Endothelial cell of umbilical vein (primary cell): ENCODE measurements around the gene AP1G2. TPM values are rescaled to one million over a fixed set of nuclear protein-coding genes. Genes with fewer than 3 reads are reported as not detected.

Source experiments
- BruUV-seq: library from RNA; stranded (reverse); fragments of 400-500 nt; replicated peaks from 2 replicates; lab custom pipeline; 2021; lab: Mats Ljungman, UMichigan
- CTCF ChIA-PET: fragments of 300-600, 350-600 bp; sonication (Branson Sonifier 250); formaldehyde crosslinking; loops from one replicate; lab custom pipeline; 2021; ENCODE audit warnings: antibody characterized with exemption, inconsistent platforms; lab: Charles Lee
- POLR2A ChIA-PET: fragments of 300-600, 350-600 bp; sonication (Branson Sonifier 250); formaldehyde crosslinking; loops from one replicate; lab custom pipeline; 2021; ENCODE audit warnings: antibody characterized with exemption, inconsistent platforms; lab: Charles Lee
- DNase-seq: peaks from one replicate; pipeline ENCODE4 v3.0.0-alpha.2; 2011; ENCODE audit warnings: low read depth, low spot score
- FAIRE-seq: peaks from 2 replicates; lab custom pipeline; 2011; peaks lifted over from hg19 to GRCh38; lab: Jason Lieb, UNC
- H2AFZ ChIP-seq: 2 replicates; pipeline ENCODE4 v1.6.0; 2012; ENCODE audit warnings: low read depth, low read length, control low read depth, inconsistent platforms
- H3K27ac ChIP-seq: 2 replicates; pipeline ENCODE4 v1.5.1; 2011; ENCODE audit warnings: low read depth, mild to moderate bottlenecking, control low read depth, low read length, moderate library complexity; ENCODE audit not compliant: insufficient read depth
- H3K27me3 ChIP-seq, 2 experiments: 2 replicates each; pipeline versions ENCODE4 v1.6.0 to v1.6.1; 2011; ENCODE audit warnings: low read length in 2 of 2, mixed read lengths in 1 of 2; ENCODE audit not compliant: control insufficient read depth in 2 of 2, insufficient read depth in 2 of 2
- H3K36me3 ChIP-seq, 2 experiments: 2 replicates in 1 of 2; 3 replicates in 1 of 2; pipeline ENCODE4 v1.5.1; 2011; ENCODE audit warnings: low read length in 2 of 2, mild to moderate bottlenecking in 1 of 2, moderate library complexity in 1 of 2; ENCODE audit not compliant: control insufficient read depth in 2 of 2, insufficient read depth in 2 of 2; ENCODE audit errors: extremely low read depth in 1 of 2
- H3K4me1 ChIP-seq: 3 replicates; pipeline ENCODE4 v1.5.1; 2011; ENCODE audit warnings: mild to moderate bottlenecking, low read length; ENCODE audit not compliant: control insufficient read depth, insufficient read depth; ENCODE audit errors: extremely low read depth
- H3K4me2 ChIP-seq: 2 replicates; pipeline ENCODE4 v1.6.1; 2011; ENCODE audit warnings: low read length, control low read depth, mixed read lengths; ENCODE audit not compliant: insufficient read depth
- H3K4me3 ChIP-seq, 3 experiments: fragments of 200-600 bp in 1 of 3; sonication (generic), shearing (Covaris generic) in 1 of 3; replicated peaks in 1 of 3; 2 replicates each; pipeline ENCODE4 v1.5.1; 2011 to 2016; ENCODE audit warnings: control low read depth in 3 of 3, low read length in 3 of 3, mild to moderate bottlenecking in 2 of 3, inconsistent platforms in 1 of 3, low read depth in 1 of 3, moderate library complexity in 1 of 3; ENCODE audit not compliant: insufficient read depth in 1 of 3
- H3K79me2 ChIP-seq: 2 replicates; pipeline ENCODE4 v1.6.0; 2012; ENCODE audit warnings: low read length, inconsistent platforms; ENCODE audit not compliant: control insufficient read depth, insufficient read depth
- H3K9ac ChIP-seq: replicated peaks from 2 replicates; pipeline ENCODE3; 2011; ENCODE audit warnings: low read length, control low read depth; ENCODE audit not compliant: insufficient read depth; ENCODE audit errors: extremely low read depth
- H3K9me1 ChIP-seq: replicated peaks from 3 replicates; pipeline ENCODE4 v1.6.0; 2011; ENCODE audit warnings: mild to moderate bottlenecking, low read length; ENCODE audit not compliant: control insufficient read depth, insufficient read depth; ENCODE audit errors: extremely low read depth
- H3K9me3 ChIP-seq: replicated peaks from 2 replicates; pipeline ENCODE4 v1.5.1; 2012; ENCODE audit warnings: low read length, inconsistent platforms; ENCODE audit not compliant: control insufficient read depth, insufficient read depth
- H4K20me1 ChIP-seq: replicated peaks from 2 replicates; pipeline ENCODE3; 2011; ENCODE audit warnings: mild to moderate bottlenecking, low read length; ENCODE audit not compliant: control insufficient read depth, insufficient read depth; ENCODE audit errors: extremely low read depth
- FOS ChIP-seq: IDR thresholded peaks from 2 replicates; pipeline ENCODE4 v1.6.1; 2011; ENCODE audit warnings: mild to moderate bottlenecking, low read length, moderate library complexity, borderline replicate concordance; ENCODE audit not compliant: insufficient read depth
- GATA2 ChIP-seq: IDR thresholded peaks from 2 replicates; pipeline ENCODE4 v1.7.0; 2011; ENCODE audit warnings: low read depth, mild to moderate bottlenecking, moderate library complexity, mixed read lengths, low read length; ENCODE audit not compliant: insufficient read length, insufficient read depth
- JUN ChIP-seq: IDR thresholded peaks from 2 replicates; pipeline ENCODE4 v1.6.1; 2011; ENCODE audit warnings: borderline replicate concordance, low read depth; ENCODE audit not compliant: insufficient read length, insufficient read depth
- MYC ChIP-seq: IDR thresholded peaks from one replicate; pipeline ENCODE4 v1.6.1; 2011; ENCODE audit warnings: mild to moderate bottlenecking, low read depth, low read length
- POLR2AphosphoS5 ChIP-seq: IDR thresholded peaks from 2 replicates; pipeline ENCODE4 v1.6.1; 2012; ENCODE audit warnings: low read depth, mild to moderate bottlenecking, control low read depth, low read length, moderate library complexity; ENCODE audit not compliant: insufficient read depth
- dilution Hi-C: fragments of 300-500 bp; cut with MboI; formaldehyde crosslinking; loops from one replicate; pipeline ENCODE4 v1.15.0; 2019; ENCODE audit warnings: low sequenced_read_pairs; ENCODE audit not compliant: extremely low pct_ligation_motif_present
- intact Hi-C: fragments of 100-400 bp; cut with micrococcal nuclease; formaldehyde crosslinking; loops from one replicate; pipeline ENCODE4 v1.10.0; 2022
- polyA plus RNA-seq, 4 experiments: library from polyadenylated mRNA; depleted of rRNA in 3 of 4; stranded (reverse) in 3 of 4; unstranded in 1 of 4; fragments of >200 nt; gene quantifications; 2 replicates each; pipeline versions ENCODE4 v1.2.1 to v1.2.3, GENCODE V29; 2011 to 2012; ENCODE audit warnings: missing spikeins in 1 of 4
- total RNA-seq: library from RNA; stranded (reverse); gene quantifications from 2 replicates; pipeline ENCODE4 v1.2.3, GENCODE V29; 2021
- TF ChIP-seq, protein P1 (sequence below), 2 donors: IDR thresholded peaks; 1 replicate in 1 of 2; 2 replicates in 1 of 2; pipeline ENCODE4 v1.5.1; 2011; ENCODE audit warnings: low read length in 2 of 2, mild to moderate bottlenecking in 2 of 2, moderate library complexity in 2 of 2, control low read depth in 1 of 2, inconsistent platforms in 1 of 2, low read depth in 1 of 2; ENCODE audit not compliant: insufficient read depth in 1 of 2; ENCODE audit errors: extremely low read depth in 1 of 2
- TF ChIP-seq, protein P2 (sequence below): IDR thresholded peaks from 2 replicates; pipeline ENCODE4 v1.6.1; 2011; ENCODE audit not compliant: insufficient read depth, insufficient read length

AP1G2 gene
- total and polyA plus RNA-seq, 2 donors (not counting 3 experiments of a cell fraction or from before 2014, with no cell fraction given) = 39.0 to 55.8 TPM

DNA sequence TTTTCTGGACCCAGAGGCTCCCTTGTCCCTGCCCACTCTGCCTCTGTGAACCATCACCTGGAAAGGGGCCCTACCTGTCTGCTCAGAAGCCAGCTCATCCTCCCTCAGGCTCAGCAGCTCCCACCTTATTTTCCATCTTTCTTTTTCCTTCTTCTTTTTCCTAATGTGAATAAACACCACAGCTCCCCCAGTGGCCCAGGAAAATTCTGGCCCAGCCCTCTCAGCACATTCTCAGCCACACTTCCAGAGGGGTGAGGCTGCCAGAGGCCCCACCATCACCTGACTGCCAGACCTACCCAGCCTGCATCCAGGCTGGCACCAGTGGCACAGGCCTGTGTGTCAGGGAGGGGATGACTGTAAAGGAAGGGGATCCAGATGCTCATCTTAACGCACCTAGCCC lies 39.0 kb downstream of the AP1G2 start:
- Histone ChIP-seq H3K9me1 (no peaks in the 10 kb centered on the region), H4K20me1 (no peaks in the 10 kb centered on the region), H2AFZ (no peak overlapping the region), H3K79me2 (no peaks in the 10 kb centered on the region), H3K27ac (no peak overlapping the region), H3K9ac (no peak overlapping the region), H3K9me3 (no peaks in the 10 kb centered on the region), H3K4me3 (no peak overlapping the region), H3K36me3 (no peaks in the 10 kb centered on the region), H3K27me3 (no peaks in the 10 kb centered on the region), H3K4me2 (no peak overlapping the region), H3K4me1 (no peaks in the 10 kb centered on the region)
- FAIRE-seq (no peak), DNase-seq (no peak)
- no TSS peak for BruUV-seq
- ChIA-PET POLR2A (no interaction called here), CTCF (interaction anchor here (0.6 to 2.0 kb wide), 6 partner anchors 9 to 31 kb away, joined by 3 to 10 read pairs (median 7); no protein-coding TSS in a partner anchor)
- intact Hi-C loops (no loop called here), dilution Hi-C loops (no loop called here)
- TF ChIP-seq POLR2AphosphoS5 = no peak
- TF ChIP-seq, protein P1, sequence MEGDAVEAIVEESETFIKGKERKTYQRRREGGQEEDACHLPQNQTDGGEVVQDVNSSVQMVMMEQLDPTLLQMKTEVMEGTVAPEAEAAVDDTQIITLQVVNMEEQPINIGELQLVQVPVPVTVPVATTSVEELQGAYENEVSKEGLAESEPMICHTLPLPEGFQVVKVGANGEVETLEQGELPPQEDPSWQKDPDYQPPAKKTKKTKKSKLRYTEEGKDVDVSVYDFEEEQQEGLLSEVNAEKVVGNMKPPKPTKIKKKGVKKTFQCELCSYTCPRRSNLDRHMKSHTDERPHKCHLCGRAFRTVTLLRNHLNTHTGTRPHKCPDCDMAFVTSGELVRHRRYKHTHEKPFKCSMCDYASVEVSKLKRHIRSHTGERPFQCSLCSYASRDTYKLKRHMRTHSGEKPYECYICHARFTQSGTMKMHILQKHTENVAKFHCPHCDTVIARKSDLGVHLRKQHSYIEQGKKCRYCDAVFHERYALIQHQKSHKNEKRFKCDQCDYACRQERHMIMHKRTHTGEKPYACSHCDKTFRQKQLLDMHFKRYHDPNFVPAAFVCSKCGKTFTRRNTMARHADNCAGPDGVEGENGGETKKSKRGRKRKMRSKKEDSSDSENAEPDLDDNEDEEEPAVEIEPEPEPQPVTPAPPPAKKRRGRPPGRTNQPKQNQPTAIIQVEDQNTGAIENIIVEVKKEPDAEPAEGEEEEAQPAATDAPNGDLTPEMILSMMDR (IDR thresholded peaks at IDR 0.05; ENCODE audit: extremely low read depth in 1 of 2, insufficient read depth in 1 of 2, low read depth in 1 of 2, low read length in 2 of 2) = peak in 1 of 2 donors; percentile 5

- TF ChIP-seq GATA2 (no peak), JUN (no peak), MYC (no peak), POLR2AphosphoS5 (no peak), FOS (no peak)
- TF ChIP-seq, protein P1 (IDR thresholded peaks at IDR 0.05; ENCODE audit: extremely low read depth in 1 of 2, insufficient read depth in 1 of 2, low read depth in 1 of 2, low read length in 2 of 2) = no peak
- TF ChIP-seq, protein P2, sequence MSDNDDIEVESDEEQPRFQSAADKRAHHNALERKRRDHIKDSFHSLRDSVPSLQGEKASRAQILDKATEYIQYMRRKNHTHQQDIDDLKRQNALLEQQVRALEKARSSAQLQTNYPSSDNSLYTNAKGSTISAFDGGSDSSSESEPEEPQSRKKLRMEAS = no peak
- Histone ChIP-seq H3K27ac (no peak overlapping the region), H3K36me3 (no peaks in the 10 kb centered on the region), H3K4me2 (no peak overlapping the region), H3K4me3 (no peak overlapping the region), H2AFZ (no peak overlapping the region), H3K4me1 (no peaks in the 10 kb centered on the region), H3K9me1 (no peaks in the 10 kb centered on the region), H3K9me3 (no peaks in the 10 kb centered on the region), H3K9ac (no peak overlapping the region), H4K20me1 (no peaks in the 10 kb centered on the region), H3K79me2 (no peaks in the 10 kb centered on the region), H3K27me3 (no peaks in the 10 kb centered on the region)
- FAIRE-seq (no peak), DNase-seq (no peak)
- POLR2A ChIA-PET = no interaction called here
- dilution Hi-C loops = no loop called here
- BruUV-seq = no TSS peak
- CTCF ChIA-PET = interaction anchor here (3.0 kb wide), 1 partner anchor 34 kb away, joined by 13 read pairs; no protein-coding TSS in a partner anchor
- intact Hi-C loops = no loop called here
These were observed 42.0 kb downstream of the AP1G2 start for GRCh38 chr14:23525611-23526010.
